HG03520 (cell line): ENCODE measurements around the gene IRS4.
A peak's percentile ranks its signal among the peaks of the same experiment; 100 is the strongest.

Source experiments
- ATAC-seq: cut with Tn5 transposase; IDR thresholded peaks from one replicate; pipeline ENCODE4 v1.9.1; 2021; ENCODE audit warnings: mild to moderate bottlenecking, moderate library complexity; ENCODE audit not compliant: unreplicated experiment

Gene IRS4

DNA sequence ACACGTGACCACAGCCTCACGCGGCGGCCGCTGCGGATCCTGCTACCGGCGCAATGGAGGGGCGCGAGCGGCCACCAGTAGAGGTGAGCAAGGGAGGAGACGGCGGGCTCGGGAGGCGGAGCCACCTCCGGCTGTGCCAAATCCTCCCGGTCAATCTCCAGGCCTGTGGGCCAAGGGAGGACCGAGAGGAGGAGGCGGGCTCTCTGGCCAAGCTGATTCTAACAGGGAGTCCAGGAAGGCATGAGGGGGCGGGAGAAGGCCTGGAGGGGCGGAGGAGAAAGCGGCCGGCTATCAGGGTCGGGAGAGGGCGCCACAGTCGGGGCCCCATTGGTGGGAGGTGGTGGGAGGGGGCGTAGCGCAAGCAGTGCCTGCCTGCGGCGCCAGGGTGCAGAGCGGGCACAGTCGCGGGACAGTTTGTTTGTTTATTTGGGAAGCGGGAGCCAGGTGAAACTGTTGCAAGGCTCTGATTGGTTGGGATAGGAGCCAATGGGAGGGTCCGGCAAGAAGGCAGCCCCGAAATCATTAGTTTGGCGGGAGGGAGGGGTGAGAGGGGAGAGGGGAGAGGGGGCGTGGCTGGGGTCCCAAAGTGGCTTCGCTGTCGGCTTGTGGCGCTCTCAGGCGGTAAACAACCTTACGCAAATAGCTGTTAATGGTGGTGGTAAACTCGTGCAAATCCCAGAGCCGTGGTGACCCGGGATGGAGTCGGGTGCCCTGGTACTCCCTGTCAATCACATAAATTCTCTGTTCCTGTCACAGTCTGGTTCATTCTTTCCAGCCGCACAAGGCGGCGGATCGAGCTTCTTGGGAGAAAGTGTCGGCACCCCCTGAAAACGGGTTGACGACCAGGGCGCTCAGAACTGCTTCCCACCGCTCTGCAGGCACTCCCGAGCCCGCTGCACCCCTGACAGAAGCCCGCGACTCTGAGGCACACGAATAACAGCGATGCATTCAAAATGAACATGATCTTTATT lies at the start of gene IRS4:
Gene IRS4 (minus strand): TSS at position 55 of the 971 bp plus-strand sequence.
- no peak for ATAC-seq

DNA sequence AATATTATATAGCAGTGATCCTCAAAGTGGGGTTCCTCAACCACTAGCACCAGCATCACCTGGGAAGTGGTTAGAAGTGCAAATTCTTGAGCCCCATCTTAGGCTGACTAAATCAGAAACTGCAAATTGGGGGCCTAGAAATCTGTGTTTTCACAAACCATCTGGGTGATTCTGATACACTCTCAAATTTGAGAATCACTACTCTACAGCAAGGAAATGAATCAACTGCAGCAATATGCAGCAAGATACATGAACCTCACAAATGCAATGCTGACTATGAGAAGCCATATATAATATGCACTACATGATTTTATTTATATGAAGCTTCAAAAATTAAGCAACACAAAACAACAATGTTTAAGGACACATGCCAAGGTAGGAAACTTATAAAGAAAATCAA lies 36.2 kb upstream of the IRS4 start:
- no peak for ATAC-seq

DNA sequence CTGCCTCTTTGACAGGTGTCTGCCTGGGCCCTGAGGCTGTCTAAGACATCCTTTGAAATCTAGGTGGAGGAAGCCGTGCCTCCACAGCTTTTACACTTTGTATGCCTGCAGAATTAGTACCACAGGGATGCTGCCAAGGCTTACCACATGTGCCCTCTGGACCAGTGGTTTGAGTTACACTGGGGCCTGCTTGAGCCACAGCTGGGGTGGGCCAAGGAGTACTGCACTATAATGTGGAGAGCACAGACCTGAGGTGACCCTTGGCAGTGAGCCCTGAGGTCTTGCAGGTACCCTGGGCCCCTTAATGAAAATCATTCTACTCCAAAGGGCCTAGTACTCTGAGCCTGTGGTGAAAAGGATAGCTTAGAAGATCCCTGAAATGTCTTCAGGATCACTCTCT lies 27.2 kb upstream of the IRS4 start:
- ATAC-seq = no peak

DNA sequence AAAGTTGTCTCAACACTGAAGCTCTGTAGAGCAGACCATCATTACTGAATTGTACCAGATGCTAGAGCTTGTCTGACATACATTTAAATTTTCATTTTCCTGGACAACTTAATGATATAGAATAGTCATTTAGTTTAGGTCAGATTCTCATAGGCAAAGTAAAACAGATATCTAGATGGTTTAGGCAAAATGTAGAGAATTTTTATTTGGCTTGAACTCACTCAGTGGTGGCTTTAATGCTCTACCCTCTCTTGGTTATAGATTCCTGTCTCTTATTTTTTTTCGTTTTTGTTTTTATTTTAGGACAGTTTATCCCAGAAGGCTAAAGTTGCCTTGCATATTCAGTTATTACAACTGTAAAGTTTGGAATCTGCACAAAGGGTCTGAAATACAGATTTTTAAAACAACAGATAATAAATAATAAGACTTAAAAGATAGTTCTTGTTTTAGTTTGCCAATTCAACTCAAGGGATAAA lies 4.0 kb upstream of the IRS4 start:
- ATAC-seq = no peak

DNA sequence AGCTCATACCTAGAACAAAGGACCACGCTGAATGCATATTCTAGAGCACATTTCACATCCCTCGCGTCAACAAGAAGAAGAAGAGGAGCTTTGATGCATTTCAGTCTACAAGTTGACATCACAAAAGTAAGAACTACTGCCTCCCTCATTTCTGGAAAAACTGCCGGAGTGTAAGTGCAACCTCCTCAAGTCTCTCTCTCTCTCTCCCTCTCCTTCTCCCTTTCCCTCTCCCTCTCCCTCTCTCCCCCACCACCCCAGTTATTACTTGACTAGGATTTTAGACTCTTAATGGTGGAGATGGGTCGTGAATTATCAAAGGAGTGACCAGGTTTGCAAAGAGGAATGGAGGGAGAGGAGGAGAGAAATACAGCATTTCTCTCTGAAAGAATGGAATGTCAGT lies 1.4 kb upstream of the IRS4 start:
- no peak for ATAC-seq

DNA sequence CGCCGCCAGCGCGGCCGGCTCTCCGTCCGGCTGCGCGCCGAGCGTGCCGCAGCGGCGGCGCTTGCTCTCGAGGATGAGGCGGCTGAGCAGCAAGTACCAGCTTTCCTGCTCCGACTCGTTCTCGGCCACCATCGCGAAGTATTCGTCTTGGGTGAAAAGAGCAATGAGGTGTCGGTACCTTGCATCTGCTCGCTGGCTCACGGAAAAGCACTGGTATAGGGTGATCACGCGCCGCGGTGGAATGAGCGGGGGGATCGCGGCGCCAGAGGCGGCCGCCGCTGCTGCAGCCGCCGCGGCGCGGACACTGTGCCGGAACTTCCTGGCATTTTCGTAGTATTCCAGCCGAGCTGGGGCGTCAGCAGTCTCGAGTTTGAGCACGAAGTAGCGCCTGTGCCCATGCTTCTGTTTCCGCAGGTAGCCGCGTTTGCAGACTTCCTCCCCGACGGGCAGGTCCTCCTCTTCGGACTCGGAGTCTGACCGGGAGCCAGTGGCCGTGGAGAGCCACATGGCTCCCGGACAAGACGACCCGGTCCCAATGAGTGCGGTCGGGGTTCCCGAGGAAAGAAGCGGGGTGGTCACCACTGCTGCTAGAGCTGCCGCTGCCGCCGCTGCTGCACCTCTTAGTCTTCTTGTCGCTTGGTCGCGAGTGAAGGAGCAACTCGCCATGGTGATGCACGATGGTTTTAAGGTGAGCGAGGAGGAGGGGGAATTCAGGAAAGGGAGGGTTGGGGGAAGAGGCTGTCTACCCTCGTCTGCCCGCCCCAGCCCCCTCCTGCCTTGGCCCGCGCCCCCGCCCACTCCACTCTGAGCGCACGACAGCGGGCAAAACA lies 469 bp downstream of the IRS4 start:
- ATAC-seq = no peak

DNA sequence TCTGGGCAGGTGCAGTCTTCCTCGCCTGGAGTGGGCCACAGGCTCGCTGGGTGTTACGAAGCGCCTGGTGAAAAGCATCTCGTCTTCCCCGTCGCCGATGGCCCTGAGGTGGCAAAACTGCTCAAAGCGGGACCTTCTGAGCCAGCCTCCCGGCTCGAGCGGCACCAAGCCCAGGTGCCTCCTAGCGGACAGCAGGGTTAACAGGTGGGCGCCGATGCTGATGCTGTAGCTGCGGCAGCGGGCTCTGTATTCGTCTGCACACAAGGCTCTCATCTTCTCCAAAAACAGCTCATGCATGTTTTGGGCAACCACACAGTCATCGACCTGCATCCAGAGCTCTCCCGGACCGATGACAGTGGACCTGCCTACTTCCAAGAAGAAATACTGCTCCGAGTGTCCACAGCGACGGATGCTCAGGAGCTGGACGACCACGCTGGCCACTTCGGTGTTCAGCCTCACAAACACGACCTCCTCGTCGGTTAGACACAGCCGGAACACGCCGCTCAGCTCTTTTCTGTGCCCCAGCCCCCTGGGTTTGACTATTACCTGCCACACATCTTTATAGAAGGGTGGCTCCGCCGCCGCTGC lies 1.2 kb downstream of the IRS4 start:
- no peak for ATAC-seq

DNA sequence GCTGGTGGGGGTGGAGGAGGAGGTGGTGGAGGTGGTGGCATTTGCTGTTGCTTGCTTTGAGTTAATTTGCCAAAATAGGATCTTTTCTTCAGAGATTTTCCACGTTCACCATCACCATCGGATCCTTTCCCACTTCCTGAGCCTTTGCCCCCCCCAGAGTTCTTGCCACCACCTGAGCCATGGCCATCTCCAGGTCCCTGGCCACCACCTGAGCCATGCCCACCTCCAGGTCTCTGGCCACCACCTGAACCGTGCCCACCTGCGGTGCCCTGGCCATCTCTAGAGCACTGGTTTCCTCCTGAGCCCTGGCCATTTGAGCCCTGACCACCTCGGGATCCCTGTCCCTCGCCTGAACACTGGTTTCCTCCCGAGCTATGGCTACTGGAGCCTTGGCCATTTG lies 1.9 kb downstream of the IRS4 start:
- no peak for ATAC-seq

DNA sequence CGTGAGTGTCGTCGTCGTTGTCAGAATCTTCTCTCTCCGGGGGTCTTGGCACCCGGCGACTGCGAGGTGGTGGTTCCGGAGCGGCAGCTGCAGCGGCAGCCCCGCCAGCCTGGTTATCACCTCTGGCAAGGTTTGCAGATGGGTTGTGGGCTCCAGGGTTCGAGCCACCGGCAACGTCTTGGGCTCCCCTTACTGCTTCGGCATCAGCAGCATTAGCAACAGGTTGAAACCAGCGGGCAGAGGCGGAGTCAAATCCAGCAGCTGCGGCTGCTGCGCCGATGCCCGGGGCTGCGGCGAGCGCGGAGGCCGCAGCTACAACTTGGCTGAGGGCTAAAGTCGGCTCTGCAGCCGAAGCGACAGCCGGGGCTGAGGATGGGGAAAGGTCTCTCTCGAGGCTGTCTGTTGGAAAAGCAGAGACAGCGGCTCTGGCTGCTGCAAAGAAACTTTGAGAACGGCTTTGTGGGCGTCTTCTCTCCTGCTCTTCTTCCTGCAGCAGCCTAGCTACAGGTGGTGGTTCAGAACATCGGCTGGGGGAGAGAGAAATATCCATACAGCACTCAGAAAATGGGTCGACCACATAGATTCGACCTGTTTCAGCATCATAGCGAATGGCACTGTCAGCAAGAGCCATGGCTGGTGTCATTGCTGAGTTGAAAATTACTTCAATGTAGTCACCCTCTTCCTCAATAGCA lies 3.6 kb downstream of the IRS4 start:
- ATAC-seq = no peak

DNA sequence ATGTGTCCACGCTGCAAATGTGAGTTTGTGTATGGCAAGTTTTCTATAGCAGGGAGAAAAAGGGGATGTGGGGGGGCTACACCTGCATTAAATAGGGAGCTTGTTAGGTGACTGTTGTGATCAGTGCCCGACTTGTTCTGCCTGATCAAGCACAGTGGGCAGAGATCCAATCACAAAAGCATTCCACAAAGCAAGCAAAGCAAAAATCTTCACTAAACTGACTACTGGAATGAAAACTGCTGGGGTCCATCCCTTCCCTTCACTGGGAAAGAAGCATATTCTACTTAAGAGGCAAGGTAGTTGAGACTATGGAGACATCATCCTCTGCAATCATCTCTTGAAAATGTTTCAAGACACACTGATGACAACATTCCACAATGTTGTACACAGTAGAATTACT lies 5.2 kb downstream of the IRS4 start:
- no peak for ATAC-seq

DNA sequence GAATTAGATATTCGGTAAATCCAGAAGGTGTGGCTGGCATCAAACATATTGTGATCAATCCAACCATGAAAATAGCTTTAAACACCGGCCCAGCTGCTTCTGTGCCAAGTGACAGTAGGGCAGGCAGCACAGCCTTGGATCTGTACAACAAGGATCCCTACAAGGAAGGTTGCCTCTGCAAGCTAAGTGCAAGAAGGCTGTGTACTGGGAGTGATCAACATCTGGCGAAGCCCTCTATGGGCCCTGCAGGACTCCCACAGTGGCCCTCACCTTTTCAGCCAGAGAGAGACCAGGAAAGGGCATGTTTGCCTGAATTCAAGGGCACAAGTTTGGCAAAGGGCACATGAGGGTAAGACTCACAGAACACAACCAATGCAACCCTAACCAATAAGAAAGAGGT lies 9.6 kb downstream of the IRS4 start:
- no peak for ATAC-seq

DNA sequence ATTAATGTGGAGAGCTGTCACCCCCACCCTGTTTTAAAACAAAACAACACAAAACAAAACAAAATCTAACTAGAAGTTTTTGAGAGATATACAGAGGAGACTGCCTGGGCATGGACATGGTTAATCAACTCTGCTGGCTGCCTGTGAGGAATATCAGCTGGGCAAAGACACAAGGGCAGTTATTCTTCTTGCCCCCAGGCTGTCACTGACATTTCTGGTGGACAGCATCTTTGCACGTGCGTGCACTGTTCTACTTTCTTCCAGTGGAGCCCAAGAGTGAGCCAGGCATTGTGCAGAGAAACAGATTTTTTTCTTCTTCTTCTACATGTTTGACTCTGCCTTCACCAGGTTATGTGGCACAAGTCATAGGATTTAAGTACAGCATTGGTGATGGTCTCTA lies 13.8 kb downstream of the IRS4 start:
- ATAC-seq = no peak

DNA sequence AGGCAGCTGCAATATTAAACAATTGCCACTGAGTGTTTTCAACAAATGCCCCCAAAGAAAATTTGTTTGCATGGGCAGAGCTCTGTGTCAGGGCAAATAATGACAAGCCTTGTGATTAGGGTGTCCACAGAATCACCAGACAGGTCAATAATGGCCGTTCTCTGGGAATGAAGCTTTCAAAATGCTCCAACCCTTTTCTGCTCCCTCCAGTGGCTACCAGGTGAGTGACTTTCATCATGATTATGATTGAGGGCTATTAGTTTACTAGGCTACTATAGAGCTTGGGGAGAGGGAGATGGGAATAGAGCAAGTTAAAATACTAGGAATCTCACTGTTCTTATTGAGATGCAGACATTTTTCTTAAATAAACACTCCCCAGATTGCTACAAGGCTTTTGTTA lies 23.5 kb downstream of the IRS4 start:
- ATAC-seq = no peak

DNA sequence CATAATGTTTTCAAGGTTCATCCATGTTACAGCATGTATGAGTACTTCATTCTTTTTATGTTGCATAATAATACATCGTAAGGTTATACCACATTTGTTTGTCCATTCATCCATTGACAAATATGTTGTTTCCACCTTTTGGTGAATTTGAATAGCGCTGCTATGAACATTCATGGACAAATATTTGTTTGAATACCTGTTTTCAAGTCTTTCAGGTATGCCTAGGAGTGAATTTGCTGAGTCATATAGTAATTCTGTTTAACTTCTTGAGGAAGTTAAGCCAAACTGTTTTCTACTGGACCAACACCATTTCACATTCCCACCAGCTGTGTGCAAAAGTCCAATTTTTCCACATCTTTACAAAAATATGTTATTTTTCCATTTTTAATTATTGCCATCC lies 31.5 kb downstream of the IRS4 start:
- no peak for ATAC-seq

DNA sequence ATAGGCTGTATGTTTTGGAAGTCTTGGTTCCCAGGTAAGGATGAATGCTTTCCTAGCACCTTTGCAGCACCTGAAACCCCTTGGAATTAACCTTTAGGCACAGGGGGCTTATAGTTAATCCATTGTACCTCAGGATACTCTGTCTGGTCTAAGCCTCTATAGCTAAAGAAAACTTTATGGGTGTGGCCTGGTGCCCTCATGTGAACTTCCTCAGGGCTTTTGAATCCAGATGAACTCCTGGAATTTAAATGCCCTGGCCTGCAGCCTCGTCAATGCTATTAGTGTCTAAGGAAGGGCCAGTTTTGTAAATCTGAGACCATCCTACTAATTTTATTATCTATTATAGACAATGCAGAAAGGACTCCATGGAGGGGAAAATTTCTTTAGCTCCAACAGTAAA lies 33.8 kb downstream of the IRS4 start:
- ATAC-seq = no peak

DNA sequence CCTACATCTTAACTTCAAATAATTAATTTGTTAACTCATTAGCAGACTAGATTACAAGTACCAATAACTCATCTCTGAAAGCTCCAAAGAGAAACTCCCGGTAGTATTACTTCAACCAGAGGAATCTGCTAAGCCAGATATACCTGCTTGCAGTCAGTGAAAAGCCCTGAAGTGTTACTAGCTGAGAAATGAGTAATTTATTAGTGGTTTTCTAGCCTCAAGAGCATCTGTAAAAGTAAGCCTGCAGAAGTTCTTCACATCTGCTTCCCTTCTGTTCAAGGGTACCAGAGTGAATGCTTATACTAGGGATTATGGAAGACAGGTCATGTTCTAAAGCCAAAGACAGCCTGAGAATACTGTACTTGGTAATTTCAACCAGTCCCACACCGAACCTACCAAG lies 34.7 kb downstream of the IRS4 start:
- ATAC-seq = no peak

DNA sequence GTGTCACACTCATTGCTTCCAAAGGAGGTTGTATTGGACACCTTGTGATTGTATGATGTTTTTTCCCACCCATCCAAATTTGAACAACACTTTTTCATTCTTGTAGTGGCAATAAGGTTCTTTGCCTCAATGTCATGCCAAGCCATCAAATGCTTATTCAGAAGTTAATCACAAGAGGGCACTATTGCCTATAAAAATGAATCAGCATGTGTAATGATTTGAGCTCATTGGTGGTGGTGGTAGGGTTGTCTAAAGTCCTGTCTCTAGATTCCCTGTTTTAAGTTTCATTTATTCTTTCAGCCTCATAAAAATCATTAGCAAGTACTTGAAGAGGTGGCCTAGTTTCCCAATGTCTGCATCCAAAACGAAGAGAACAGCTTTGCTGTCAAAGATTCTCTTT lies 37.0 kb downstream of the IRS4 start:
- ATAC-seq = peak; percentile 70

DNA sequence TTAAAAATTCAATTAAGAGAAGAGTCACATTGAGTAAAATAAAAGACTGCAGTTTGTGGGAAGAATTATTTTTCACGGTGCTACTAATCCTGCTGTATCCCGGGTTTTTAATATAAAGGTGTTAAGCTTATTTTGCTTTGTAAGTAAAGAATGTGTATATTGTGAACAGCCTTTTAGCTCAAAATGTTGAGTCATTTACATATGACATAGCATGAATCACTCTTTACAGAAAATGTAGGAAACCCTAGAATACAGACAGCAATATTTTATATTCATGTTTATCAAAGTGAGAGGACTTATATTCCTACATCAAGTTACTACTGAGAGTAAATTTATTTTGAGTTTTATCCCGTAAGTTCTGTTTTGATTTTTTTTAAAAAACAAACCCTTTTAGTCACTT lies 39.7 kb downstream of the IRS4 start:
- no peak for ATAC-seq
